Breast epithelium (tissue), 3 donors: Measurements from ENCODE around the gene IL22RA1.

ENCODE experiments used
- CTCF ChIP-seq, 3 donors: fragments of 450-650 bp; IDR thresholded peaks; one replicate each; pipeline ENCODE4 v1.5.1; 2016 to 2017; ENCODE audit warnings: antibody characterized with exemption in 3 of 3, mild to moderate bottlenecking in 3 of 3, moderate library complexity in 3 of 3
- POLR2A ChIP-seq: fragments of 450-650 bp; IDR thresholded peaks from one replicate; pipeline ENCODE4 v1.6.1; 2016; ENCODE audit warnings: antibody characterized with exemption, mild to moderate bottlenecking, moderate library complexity

GRCh38 chr1:24147194-24147593 lies 4.3 kb upstream of the IL22RA1 start:
- TF ChIP-seq CTCF (IDR thresholded peaks at IDR 0.05) (no peak), POLR2A (no peak)
